Gastrocnemius medialis (tissue), 4 donors: ENCODE data around the gene RASSF1. TPM values are rescaled to one million over a fixed set of nuclear protein-coding genes. Genes with fewer than 3 reads are reported as not detected.
"Not testable (repeated sequence)": the region's sequence is repeated elsewhere in the genome, so short reads cannot be mapped to it uniquely, and the experiment has no call there.

Source experiments
- ATAC-seq, 2 donors: fragments of 150-250 bp; one replicate each; pipeline ENCODE4 v1.9.1; 2016
- DNase-seq, 2 donors: peaks; one replicate each; pipeline ENCODE4 v3.0.0-alpha.2; 2019
- H3K27ac ChIP-seq, 4 donors: fragments of 200-600 bp; sonication (generic); 1 replicate in 1 of 4; 2 replicates in 3 of 4; pipeline ENCODE4 v1.5.1; 2016 to 2018; ENCODE audit warnings: mild to moderate bottlenecking in 2 of 4, moderate library complexity in 1 of 4
- H3K27me3 ChIP-seq, 3 donors: fragments of 200-600 bp; sonication (generic) in 2 of 3; 1 replicate in 1 of 3; 2 replicates in 2 of 3; pipeline versions ENCODE4 v1.5.1 to v1.6.0; 2016 to 2019; ENCODE audit warnings: mild to moderate bottlenecking in 1 of 3, moderate library complexity in 1 of 3
- H3K36me3 ChIP-seq, 2 donors: fragments of 200-600 bp; sonication (generic) in 1 of 2; one replicate each; pipeline ENCODE4 v1.5.1; 2017 to 2018
- H3K4me1 ChIP-seq, 2 donors: fragments of 200-600 bp; sonication (generic) in 1 of 2; one replicate each; pipeline ENCODE4 v1.5.1; 2016 to 2017; ENCODE audit warnings: mild to moderate bottlenecking in 2 of 2
- H3K4me3 ChIP-seq, 4 donors: fragments of 200-600 bp; sonication (generic) in 3 of 4; 1 replicate in 1 of 4; 2 replicates in 3 of 4; pipeline ENCODE4 v1.5.1; 2016 to 2019; ENCODE audit warnings: mild to moderate bottlenecking in 2 of 4
- H3K9me3 ChIP-seq, 3 donors: fragments of 200-600 bp; sonication (generic) in 2 of 3; 1 replicate in 1 of 3; 2 replicates in 2 of 3; pipeline ENCODE4 v1.5.1; 2016 to 2019
- CTCF ChIP-seq, 5 experiments: fragments of 450-650 bp in 3 of 5; fragments of 200-600 bp in 2 of 5; sonication (generic) in 2 of 5; IDR thresholded peaks in 4 of 5; conservative IDR thresholded peaks in 1 of 5; 1 replicate in 4 of 5; 2 replicates in 1 of 5; pipeline ENCODE4 v1.5.1; 2016 to 2019; ENCODE audit warnings: antibody characterized with exemption in 5 of 5, mild to moderate bottlenecking in 3 of 5, moderate library complexity in 3 of 5
- POLR2A ChIP-seq, 2 donors: fragments of 450-650 bp; IDR thresholded peaks; one replicate each; pipeline ENCODE4 v1.6.1; 2017; ENCODE audit warnings: antibody characterized with exemption in 2 of 2, mild to moderate bottlenecking in 2 of 2, moderate library complexity in 2 of 2
- in situ Hi-C, 4 donors: fragments of 200-750 bp; cut with MboI; loops; one replicate each; pipeline versions ENCODE4 v1.15.0 to v1.8.0; 2017; ENCODE audit warnings: low sequenced_read_pairs in 4 of 4
- intact Hi-C: fragments of 100-400 bp; cut with DNase I; formaldehyde crosslinking; loops from one replicate; pipeline ENCODE4 v1.15.1; 2023; ENCODE audit warnings: low total_unique reads
- total RNA-seq, 4 donors: library from RNA; depleted of rRNA; stranded (reverse); fragments of >200 nt; gene quantifications; one replicate each; pipeline versions ENCODE4 v1.1.0 to v1.2.3, GENCODE V29; 2016

Gene RASSF1
- total RNA-seq, 4 donors from 2014 or later: 13.3 to 22.5 (median 18.0) TPM

DNA sequence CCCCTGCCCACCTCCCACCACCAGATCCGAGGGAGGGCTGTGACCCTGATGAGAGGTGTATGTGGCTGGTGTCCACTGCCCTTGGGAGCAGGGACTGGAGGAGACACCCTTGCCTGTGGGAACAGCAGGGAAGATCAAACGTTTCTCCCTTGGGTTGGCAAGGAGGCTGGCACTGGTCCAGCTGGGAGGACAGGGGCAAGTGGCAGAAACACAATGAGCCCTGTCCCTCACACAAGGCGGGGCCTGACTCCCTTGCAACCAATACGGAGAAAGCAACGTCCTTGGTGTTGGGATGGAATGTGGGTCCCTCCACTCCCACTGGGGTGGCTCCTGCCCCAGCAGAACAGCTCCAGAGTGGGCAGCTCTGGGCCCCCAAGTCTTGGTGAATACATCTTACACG lies 23.3 kb downstream of the RASSF1 start:
- Histone ChIP-seq H3K36me3 (peaks cover 0 to 23% of the 10 kb centered on the region in 2 donors), H3K4me3 (no peak overlapping the region), H3K4me1 (peaks cover 56 to 58% of the 10 kb centered on the region in 2 donors), H3K27ac (peak overlapping the region in 3 of 4 donors; percentile 7 to 93 (median 35)), H3K9me3 (no peaks in the 10 kb centered on the region), H3K27me3 (no peaks in the 10 kb centered on the region)
- no peak for TF ChIP-seq POLR2A (IDR thresholded peaks at IDR 0.05)
- TF ChIP-seq CTCF (IDR thresholded peaks at IDR 0.05 in 4 of 5, conservative IDR thresholded peaks at IDR 0.05 in 1 of 5): no peak
- intact Hi-C loops (no loop called here), in situ Hi-C loops (no loop called here)
- no peak for DNase-seq
- ATAC-seq: no peak

GRCh38 chr3:50316657-50317242 lies 23.9 kb downstream of the RASSF1 start:
- H3K27ac ChIP-seq: peak overlapping the region in 3 of 4 donors; percentile 7 to 93 (median 35)

GRCh38 chr3:50314816-50315215 lies 25.8 kb downstream of the RASSF1 start:
- Histone ChIP-seq H3K36me3 (peaks cover 0 to 23% of the 10 kb centered on the region in 2 donors), H3K27ac (peak overlapping the region; percentile 50 to 79 (median 56)), H3K4me1 (peaks cover 43 to 45% of the 10 kb centered on the region in 2 donors), H3K4me3 (no peak overlapping the region), H3K27me3 (no peaks in the 10 kb centered on the region), H3K9me3 (no peaks in the 10 kb centered on the region)
- no peak for TF ChIP-seq CTCF (IDR thresholded peaks at IDR 0.05 in 4 of 5, conservative IDR thresholded peaks at IDR 0.05 in 1 of 5)
- TF ChIP-seq POLR2A (IDR thresholded peaks at IDR 0.05): no peak
- no peak for ATAC-seq
- intact Hi-C loops: no loop called here
- no peak for DNase-seq
- in situ Hi-C loops: no loop called here

More at GRCh38 chr3:50316657-50317242, 23.9 kb downstream of the RASSF1 start:
- intact Hi-C loops: no loop called here
- Histone ChIP-seq H3K4me1 (peaks cover 51 to 53% of the 10 kb centered on the region in 2 donors), H3K27me3 (no peaks in the 10 kb centered on the region), H3K36me3 (peaks cover 0 to 23% of the 10 kb centered on the region in 2 donors), H3K9me3 (no peaks in the 10 kb centered on the region), H3K4me3 (no peak overlapping the region)
- TF ChIP-seq CTCF (IDR thresholded peaks at IDR 0.05 in 4 of 5, conservative IDR thresholded peaks at IDR 0.05 in 1 of 5): no peak
- TF ChIP-seq POLR2A (IDR thresholded peaks at IDR 0.05): no peak
- in situ Hi-C loops: no loop called here
- no peak for ATAC-seq
- no peak for DNase-seq

DNA sequence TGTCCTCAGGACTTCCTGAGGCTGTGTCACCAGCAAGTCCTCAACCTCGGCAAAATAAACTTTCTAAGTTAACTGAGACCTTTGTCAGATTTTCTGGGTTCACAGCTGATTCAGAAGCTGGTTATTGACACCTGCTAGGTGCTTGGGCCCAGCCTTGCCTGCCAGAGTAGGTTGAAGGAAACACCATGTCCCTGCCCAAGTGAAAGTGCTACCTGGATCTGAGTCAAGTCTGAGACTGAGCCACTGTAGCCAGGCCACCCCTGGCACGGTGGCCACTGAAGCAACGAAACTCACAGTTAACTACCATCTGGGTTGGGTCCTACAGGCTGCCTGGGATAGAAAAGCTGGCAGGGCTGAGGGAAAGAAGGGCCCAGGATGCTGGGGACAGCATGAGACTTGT lies 26.3 kb downstream of the RASSF1 start:
- Histone ChIP-seq H3K4me3 (no peak overlapping the region), H3K9me3 (no peaks in the 10 kb centered on the region), H3K36me3 (peaks cover 0 to 20% of the 10 kb centered on the region in 2 donors), H3K27ac (peak overlapping the region; percentile 50 to 79 (median 56)), H3K4me1 (peaks cover 39 to 40% of the 10 kb centered on the region in 2 donors), H3K27me3 (no peaks in the 10 kb centered on the region)
- in situ Hi-C loops (no loop called here), intact Hi-C loops (no loop called here)
- TF ChIP-seq CTCF (IDR thresholded peaks at IDR 0.05 in 4 of 5, conservative IDR thresholded peaks at IDR 0.05 in 1 of 5) (no peak), POLR2A (IDR thresholded peaks at IDR 0.05) (no peak)
- peak in 1 of 2 donors; percentile 67 for DNase-seq
- ATAC-seq: peak; percentile 89 to 90

DNA sequence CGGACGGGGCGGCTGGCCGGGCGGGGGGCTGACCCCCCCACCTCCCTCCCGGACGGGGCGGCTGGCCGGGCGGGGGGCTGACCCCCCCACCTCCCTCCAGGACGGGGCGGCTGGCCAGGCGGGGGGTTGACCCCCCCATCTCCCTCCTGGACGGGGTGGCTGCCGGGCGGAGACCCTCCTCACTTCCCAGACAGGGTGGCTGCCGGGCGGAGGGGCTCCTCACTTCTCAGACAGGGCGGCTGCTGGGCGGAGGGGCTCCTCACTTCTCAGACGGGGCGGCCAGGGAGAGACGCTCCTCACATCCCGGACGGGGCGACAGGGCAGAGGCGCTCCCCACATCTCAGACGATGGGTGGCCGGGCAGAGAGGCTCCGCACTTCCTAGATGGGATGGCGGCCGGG lies 28.6 kb downstream of the RASSF1 start:
- intact Hi-C loops, H3K27ac ChIP-seq, in situ Hi-C loops, H3K9me3 ChIP-seq, H3K4me3 ChIP-seq, ATAC-seq, H3K36me3 ChIP-seq, DNase-seq, H3K27me3 ChIP-seq: not testable (repeated sequence)
- H3K4me1 ChIP-seq: peaks cover 16 to 17% of the 10 kb centered on the region in 2 donors
